Thyroid gland (tissue), 4 donors: Measurements from ENCODE around the gene ETFDH. TPM values are rescaled to one million over a fixed set of nuclear protein-coding genes. Genes with fewer than 3 reads are reported as not detected.

ENCODE experiments used
- DNase-seq, 2 donors: peaks; one replicate each; pipeline ENCODE4 v3.0.0-alpha.2; 2019
- H3K27ac ChIP-seq, 3 donors: fragments of 200-600 bp; sonication (generic); 1 replicate in 2 of 3; 2 replicates in 1 of 3; pipeline ENCODE4 v1.5.1; 2016 to 2019; ENCODE audit warnings: mild to moderate bottlenecking in 1 of 3, moderate library complexity in 1 of 3
- H3K27me3 ChIP-seq: fragments of 200-600 bp; sonication (generic); one replicate; pipeline ENCODE4 v1.5.1; 2019
- H3K36me3 ChIP-seq, 2 donors: fragments of 200-600 bp; sonication (generic); one replicate each; pipeline ENCODE4 v1.5.1; 2016 to 2019
- H3K4me1 ChIP-seq, 2 donors: fragments of 200-600 bp; sonication (generic); one replicate each; pipeline ENCODE4 v1.5.1; 2017 to 2019
- H3K4me3 ChIP-seq, 3 donors: fragments of 200-600 bp; sonication (generic); replicated peaks in 1 of 3; 1 replicate in 2 of 3; 2 replicates in 1 of 3; pipeline ENCODE4 v1.5.1; 2016; ENCODE audit warnings: mild to moderate bottlenecking in 1 of 3
- H3K9me3 ChIP-seq: fragments of 200-600 bp; sonication (generic); one replicate; pipeline ENCODE4 v1.5.1; 2017
- POLR2A ChIP-seq, 2 donors: fragments of 450-650 bp; IDR thresholded peaks; one replicate each; pipeline ENCODE4 v1.6.1; 2017; ENCODE audit warnings: antibody characterized with exemption in 2 of 2, mild to moderate bottlenecking in 2 of 2, moderate library complexity in 1 of 2
- WGBS, 2 donors: methylation state at CpG; one replicate each; pipeline ENCODE4 v1.1.5; 2017; 5-methylcytosine and 5-hydroxymethylcytosine counted together
- intact Hi-C: fragments of 100-400 bp; cut with DNase I; formaldehyde crosslinking; loops from one replicate; pipeline ENCODE4 v1.15.1; 2023
- total RNA-seq, 4 donors: library from RNA; depleted of rRNA; stranded (reverse); fragments of >200 nt; gene quantifications; one replicate each; pipeline ENCODE4 v1.2.3, GENCODE V29; 2016
- TF ChIP-seq, protein P1 (sequence below), 6 experiments: fragments of 200-600 bp in 3 of 6; fragments of 450-650 bp in 3 of 6; sonication (generic) in 3 of 6; IDR thresholded peaks; one replicate each; pipeline ENCODE4 v1.5.1; 2016 to 2019; ENCODE audit warnings: antibody characterized with exemption in 6 of 6, mild to moderate bottlenecking in 2 of 6, inconsistent platforms in 1 of 6, moderate library complexity in 1 of 6

ETFDH gene
- total RNA-seq, 4 donors from 2014 or later: 32.6 to 64.0 (median 52.3) TPM

- no peak for DNase-seq
- no peaks in the 10 kb centered on the region for H3K36me3 ChIP-seq
- H3K9me3 ChIP-seq: no peaks in the 10 kb centered on the region
- 81 to 82% methylated on average over 5 of the region's 5 CpGs for WGBS, 2 donors
- H3K27me3 ChIP-seq: no peaks in the 10 kb centered on the region
- no peak overlapping the region for H3K4me3 ChIP-seq
- TF ChIP-seq, protein P1, sequence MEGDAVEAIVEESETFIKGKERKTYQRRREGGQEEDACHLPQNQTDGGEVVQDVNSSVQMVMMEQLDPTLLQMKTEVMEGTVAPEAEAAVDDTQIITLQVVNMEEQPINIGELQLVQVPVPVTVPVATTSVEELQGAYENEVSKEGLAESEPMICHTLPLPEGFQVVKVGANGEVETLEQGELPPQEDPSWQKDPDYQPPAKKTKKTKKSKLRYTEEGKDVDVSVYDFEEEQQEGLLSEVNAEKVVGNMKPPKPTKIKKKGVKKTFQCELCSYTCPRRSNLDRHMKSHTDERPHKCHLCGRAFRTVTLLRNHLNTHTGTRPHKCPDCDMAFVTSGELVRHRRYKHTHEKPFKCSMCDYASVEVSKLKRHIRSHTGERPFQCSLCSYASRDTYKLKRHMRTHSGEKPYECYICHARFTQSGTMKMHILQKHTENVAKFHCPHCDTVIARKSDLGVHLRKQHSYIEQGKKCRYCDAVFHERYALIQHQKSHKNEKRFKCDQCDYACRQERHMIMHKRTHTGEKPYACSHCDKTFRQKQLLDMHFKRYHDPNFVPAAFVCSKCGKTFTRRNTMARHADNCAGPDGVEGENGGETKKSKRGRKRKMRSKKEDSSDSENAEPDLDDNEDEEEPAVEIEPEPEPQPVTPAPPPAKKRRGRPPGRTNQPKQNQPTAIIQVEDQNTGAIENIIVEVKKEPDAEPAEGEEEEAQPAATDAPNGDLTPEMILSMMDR (IDR thresholded peaks at IDR 0.05): no peak
- TF ChIP-seq POLR2A (IDR thresholded peaks at IDR 0.05): no peak
- no peak overlapping the region for H3K27ac ChIP-seq
- no peaks in the 10 kb centered on the region for H3K4me1 ChIP-seq
- intact Hi-C loops: no loop called here
Measured at GRCh38 chr4:158644356-158644755, 27.7 kb upstream of the ETFDH start.

- 76 to 79% methylated on average over 3 of the region's 3 CpGs for WGBS, 2 donors
Measured at GRCh38 chr4:158644760-158645159, 27.3 kb upstream of the ETFDH start.

GRCh38 chr4:158649111-158649680 is 22.9 kb upstream of the ETFDH start:
- Histone ChIP-seq H3K9me3 (no peaks in the 10 kb centered on the region), H3K4me1 (no peaks in the 10 kb centered on the region), H3K4me3 (no peak overlapping the region), H3K27me3 (no peaks in the 10 kb centered on the region), H3K27ac (no peak overlapping the region), H3K36me3 (no peaks in the 10 kb centered on the region)
- no peak for TF ChIP-seq POLR2A (IDR thresholded peaks at IDR 0.05)
- TF ChIP-seq, protein P1 (IDR thresholded peaks at IDR 0.05): no peak
- DNase-seq: no peak
- WGBS, 2 donors: 75 to 86% methylated on average over 4 of the region's 4 CpGs
- intact Hi-C loops: no loop called here

More at GRCh38 chr4:158644760-158645159, 27.3 kb upstream of the ETFDH start:
- intact Hi-C loops: no loop called here
- Histone ChIP-seq H3K9me3 (no peaks in the 10 kb centered on the region), H3K27me3 (no peaks in the 10 kb centered on the region), H3K27ac (no peak overlapping the region), H3K4me3 (no peak overlapping the region), H3K4me1 (no peaks in the 10 kb centered on the region), H3K36me3 (no peaks in the 10 kb centered on the region)
- DNase-seq: no peak
- TF ChIP-seq POLR2A (IDR thresholded peaks at IDR 0.05): no peak
- TF ChIP-seq, protein P1 (IDR thresholded peaks at IDR 0.05): no peak

DNA sequence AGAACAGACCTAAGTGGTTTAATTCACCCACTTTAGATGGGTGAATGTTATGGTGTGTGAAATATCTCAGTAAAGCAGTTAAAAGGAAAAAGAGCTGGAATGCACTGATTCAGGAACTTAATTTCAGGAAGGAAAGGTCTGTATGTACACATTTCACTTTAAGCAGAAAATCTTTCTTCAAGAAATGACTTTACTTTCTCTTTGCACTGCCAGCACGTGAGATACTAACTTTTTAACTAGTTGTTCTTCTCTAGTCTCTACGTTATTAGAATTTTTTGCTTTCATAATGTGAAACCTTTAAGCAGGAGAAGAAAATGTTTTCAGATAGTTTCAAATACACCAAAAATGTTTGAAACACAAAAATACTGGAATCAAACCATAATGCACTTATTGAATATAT is 19.2 kb upstream of the ETFDH start:
- H3K4me3 ChIP-seq: no peak overlapping the region
- H3K27me3 ChIP-seq: no peaks in the 10 kb centered on the region
- WGBS, 2 donors: 12 to 15% methylated on average over 2 of the region's 2 CpGs

DNA sequence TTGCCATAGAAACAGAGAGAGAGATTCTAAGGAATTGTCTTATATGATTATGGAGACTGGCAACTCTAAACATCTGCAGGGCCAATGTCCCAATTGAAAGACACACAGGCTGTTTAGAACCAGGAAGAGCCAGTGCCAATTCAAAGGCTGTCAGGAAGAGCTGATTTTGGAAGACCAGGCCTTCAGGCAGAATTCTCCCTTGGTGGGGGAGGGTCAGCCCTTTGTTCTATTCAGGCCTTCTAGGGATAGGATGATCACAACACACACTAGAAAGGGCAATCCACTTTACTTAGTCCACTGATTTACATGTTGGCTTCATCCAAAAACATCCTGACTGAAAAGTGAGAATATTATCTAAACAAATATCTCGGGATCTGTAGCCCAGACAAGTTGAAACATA is 15.7 kb upstream of the ETFDH start:
- DNase-seq: no peak
- Histone ChIP-seq H3K27ac (no peak overlapping the region), H3K4me1 (no peaks in the 10 kb centered on the region), H3K4me3 (no peak overlapping the region), H3K9me3 (no peaks in the 10 kb centered on the region), H3K36me3 (no peaks in the 10 kb centered on the region), H3K27me3 (no peaks in the 10 kb centered on the region)
- WGBS, 2 donors: 80 to 90% methylated on average over 1 of the region's 1 CpG
- no peak for TF ChIP-seq POLR2A (IDR thresholded peaks at IDR 0.05)
- TF ChIP-seq, protein P1 (IDR thresholded peaks at IDR 0.05): no peak
- intact Hi-C loops: no loop called here

More for the DNA sequence above, 19.2 kb upstream of the ETFDH start:
- DNase-seq: no peak
- Histone ChIP-seq H3K4me1 (no peaks in the 10 kb centered on the region), H3K27ac (no peak overlapping the region), H3K36me3 (no peaks in the 10 kb centered on the region), H3K9me3 (no peaks in the 10 kb centered on the region)
- no peak for TF ChIP-seq POLR2A (IDR thresholded peaks at IDR 0.05)
- TF ChIP-seq, protein P1 (IDR thresholded peaks at IDR 0.05): no peak
- intact Hi-C loops: no loop called here
